Fibroblast of skin of left quadriceps (primary cell): Measurements from ENCODE around the gene ZFP3.
"Not testable (repeated sequence)": the region's sequence is repeated elsewhere in the genome, so short reads cannot be mapped to it uniquely, and the experiment has no call there.

ENCODE experiments used
- DNase-seq, 2 experiments: peaks; one replicate each; pipeline ENCODE4 v3.0.0-alpha.2; 2013; ENCODE audit warnings: low read depth in 2 of 2

ZFP3 gene

DNA sequence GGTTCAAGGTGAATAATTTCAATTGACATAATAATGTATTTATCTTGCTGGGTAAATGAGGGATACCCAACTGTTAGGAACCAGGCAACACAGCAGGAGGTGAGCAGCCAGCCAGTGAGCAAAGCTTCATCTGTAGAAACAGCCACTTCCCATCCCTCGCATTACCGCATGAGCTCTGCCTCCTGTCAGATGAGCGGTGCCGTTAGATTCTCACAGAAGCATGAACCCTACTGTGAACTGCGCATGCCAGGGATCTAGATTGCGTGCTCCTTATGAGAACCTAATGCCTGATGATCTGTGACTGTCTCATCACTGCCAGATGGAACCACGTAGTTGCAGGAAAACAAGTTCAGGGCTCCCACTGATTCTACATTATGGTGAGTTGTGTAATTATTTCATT, 46.6 kb downstream of the ZFP3 start:
- not testable (repeated sequence) for DNase-seq

DNA sequence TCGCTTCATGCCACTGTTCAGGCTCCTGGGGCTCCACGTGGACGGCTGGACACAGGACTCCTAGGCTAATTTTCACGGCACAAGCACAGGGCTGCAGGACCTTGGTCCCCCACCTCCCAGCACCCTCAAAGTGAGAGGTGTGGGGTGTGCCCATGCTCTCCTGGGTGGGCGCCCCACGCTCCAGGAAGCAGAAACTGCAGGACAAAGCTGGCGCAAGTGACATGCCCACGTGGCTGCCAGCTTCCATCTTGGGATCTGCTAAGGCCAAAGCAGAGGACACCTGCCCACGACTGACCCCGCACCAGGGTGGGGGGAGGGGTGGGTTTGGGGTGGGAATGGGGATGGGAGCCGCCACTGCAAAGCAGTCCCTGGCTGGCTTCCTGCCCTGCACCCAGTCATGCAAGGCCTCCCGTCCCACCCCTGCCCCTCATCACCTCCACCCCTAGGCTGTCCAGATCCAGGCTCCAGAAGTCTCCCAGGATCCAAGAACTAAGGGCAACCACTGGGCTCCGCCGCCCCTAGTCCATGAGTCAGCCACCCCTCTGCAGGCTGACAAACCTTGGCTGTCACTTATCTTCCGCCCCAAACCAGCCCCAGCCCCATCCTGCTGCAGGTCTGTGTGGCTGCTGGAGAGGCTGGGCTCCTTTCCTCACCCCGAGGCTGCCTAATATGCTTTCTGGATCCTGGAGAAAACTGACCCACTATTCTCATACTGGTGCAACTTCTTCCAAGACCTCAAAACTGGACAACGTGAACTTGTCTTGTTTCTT, 48.6 kb downstream of the ZFP3 start:
- DNase-seq: no peak

GRCh38 chr17:5127910-5128309, 49.6 kb downstream of the ZFP3 start:
- DNase-seq: no peak

DNA sequence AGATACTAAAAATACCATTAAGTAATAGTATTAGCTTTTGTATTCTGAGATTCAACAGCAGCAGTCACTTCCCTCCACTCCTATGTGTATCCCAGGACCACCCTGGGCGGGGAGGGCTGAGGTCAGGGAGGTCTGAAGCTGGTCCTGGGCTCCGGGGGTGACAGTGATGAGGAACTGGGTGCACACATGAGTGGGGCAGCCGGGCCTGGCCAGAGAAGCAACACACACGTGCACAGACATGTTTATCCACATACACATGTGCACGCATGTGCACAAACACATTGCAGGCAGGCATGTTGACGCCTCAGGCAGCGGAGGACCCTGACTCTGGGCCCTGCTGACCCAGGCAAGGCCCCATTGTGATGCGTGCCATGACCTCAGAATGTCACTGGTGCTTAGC, 50.1 kb downstream of the ZFP3 start:
- DNase-seq: not testable (repeated sequence)

- DNase-seq: no peak
These were observed 50.8 kb downstream of the ZFP3 start for GRCh38 chr17:5128905-5129535.

- not testable (repeated sequence) for DNase-seq
These were observed 51.5 kb downstream of the ZFP3 start for GRCh38 chr17:5129770-5130169.

GRCh38 chr17:5130261-5130660, 52.0 kb downstream of the ZFP3 start:
- not testable (repeated sequence) for DNase-seq

DNA sequence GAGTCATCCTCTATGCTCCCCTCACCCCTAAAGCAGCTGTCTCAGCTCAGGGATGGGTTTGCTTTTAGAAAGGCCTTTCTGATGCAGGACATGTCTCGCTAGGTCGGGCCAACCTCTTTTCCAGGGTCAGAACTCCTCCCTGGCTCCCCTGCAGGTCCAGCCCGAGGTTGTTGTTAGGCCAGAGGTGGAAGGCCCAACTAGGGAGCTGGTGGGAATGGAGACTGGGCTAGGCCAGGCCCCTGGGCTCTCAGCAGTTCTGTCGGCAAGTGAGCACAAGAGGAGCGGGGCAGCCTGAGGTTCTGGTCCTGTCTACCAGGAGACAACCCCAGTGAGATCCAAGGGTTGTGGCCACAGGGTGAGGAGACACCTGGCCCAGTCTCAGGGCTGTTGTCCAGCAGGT, 52.4 kb downstream of the ZFP3 start:
- not testable (repeated sequence) for DNase-seq

DNA sequence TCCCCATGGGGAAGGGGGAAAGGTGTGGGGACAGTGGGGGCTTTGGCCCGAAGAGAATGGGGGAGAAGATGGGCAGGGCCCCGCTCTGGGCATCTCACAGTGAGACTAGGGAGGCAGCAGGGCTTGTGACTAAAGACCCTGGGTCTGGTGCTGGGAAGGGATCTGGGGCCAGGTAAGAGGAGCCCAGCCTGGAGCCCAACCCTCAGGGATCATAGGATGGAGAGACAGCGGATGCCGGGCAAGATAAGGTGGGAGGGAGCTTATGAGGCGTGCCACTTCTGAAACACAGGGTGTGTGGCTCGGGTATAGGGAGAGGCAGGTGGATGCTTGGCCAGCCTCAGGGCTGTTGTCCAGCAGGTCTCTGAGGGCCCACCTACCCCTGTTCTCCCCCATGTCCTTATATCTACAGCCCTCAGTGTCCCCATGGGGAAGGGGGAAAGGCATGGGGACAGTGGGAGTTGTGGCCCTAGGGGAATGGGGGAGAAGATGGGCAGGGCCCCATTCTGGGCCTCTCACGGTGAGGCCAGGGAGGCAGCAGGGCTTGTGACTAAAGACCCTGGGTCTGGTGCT, 53.0 kb downstream of the ZFP3 start:
- no peak for DNase-seq

DNA sequence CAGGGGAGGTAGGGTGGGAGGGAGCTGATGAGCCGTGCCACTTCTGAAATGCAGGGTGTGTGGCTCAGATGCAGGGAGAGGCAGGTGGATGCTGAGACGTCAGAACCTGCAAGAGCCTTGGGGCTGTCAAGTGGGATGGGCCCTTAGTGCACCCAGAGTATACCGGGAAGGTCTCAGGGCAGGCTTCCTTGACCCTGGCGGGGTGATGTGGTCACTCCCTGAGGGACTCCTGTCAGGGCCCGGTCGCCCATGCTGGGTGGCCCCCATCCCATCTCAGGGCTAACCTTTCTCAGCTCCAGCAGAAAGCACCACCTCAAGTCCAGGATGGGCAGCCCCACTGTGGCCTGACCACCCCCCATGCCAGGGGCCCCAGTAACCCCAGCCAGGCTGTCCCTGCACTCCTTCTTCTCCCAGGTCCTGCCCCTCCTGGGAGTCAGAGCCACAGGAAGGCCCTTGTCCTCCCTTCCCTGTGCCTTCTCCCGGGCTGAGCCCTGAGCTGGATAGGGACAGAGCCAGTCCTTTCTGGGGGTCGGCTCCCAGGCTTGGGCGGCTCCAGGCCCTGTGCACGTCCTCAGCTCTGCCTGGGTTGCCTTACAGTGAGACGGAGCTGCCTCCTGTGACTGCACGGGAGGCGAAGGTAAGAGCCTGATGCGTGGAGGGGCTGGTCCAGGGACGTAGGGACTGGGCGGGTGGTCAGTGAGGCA, 53.7 kb downstream of the ZFP3 start:
- not testable (repeated sequence) for DNase-seq

DNA sequence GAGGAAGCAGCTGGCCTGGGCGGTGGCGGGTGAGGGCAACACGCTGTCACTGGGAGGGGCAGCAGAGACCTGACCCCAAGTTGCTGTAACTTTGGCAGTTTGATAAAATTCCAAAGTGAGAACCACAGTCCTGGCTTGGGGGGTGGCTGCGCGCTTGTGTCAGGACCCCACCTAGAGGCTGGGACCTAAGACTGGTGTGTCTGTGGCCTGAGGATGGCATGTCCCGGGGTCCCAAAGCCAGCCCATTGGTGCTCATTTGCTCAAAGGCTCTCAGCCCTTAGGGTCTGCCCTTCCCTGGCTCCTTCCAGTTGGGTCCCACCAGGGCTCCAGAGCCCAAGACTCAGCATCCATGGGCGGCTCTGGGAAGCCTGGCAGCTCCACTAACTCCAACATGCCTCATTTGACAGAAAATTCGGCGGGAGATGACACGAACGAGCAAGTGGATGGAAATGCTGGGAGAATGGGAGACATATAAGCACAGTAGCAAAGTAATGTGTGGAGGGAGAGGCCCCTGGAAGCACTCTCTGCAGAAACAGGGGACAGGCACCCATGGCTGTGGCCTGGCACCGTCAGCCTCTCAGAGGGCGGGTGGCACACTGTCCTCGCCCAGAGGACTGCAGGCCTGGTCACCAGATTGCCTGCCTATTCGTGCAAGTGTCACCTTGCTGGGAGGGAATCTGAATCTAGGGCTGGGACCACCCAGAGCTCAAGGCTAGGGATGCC, 54.4 kb downstream of the ZFP3 start:
- DNase-seq: not testable (repeated sequence)

GRCh38 chr17:5133311-5133710, 55.0 kb downstream of the ZFP3 start:
- DNase-seq: no peak

DNA sequence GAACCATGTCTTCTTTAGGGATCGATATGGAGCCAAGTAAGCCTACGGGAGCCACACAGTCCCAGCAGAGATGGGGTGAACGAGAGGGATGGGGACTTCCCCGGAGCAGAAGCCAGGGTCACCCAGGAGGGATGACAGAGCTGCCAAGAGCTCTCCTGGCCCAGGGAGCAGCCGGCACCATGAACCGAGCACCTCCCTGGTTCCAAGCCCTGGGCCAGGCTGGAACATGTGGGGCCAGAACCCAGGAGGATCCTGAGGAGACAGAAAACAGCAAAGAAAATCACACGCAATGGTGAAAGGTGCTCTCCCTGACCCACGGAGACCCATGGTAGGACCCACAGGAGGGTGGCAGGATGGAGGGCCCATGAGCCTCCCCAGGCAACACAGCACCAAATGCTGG, 55.7 kb downstream of the ZFP3 start:
- DNase-seq: not testable (repeated sequence)

DNA sequence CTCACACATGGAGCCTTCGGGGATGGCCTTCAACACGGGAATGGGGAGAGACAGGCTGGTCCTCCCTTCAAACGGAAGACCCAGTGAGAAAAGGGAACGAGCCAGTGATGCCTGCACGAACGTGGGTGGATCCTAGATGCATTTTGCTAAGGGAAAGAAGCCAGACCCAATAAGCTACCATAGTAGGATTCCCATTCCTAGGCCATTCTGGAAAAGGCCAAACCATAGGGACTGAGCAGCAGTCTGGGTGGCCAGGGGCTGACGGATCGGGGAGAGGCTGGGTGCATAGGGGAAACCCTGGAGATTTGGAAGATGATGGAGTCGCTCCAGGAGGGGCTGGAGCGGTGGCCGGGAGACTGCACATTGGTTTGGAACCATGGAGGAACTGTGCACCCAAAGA, 56.3 kb downstream of the ZFP3 start:
- DNase-seq: not testable (repeated sequence)

GRCh38 chr17:5135131-5135712, 57.0 kb downstream of the ZFP3 start:
- not testable (repeated sequence) for DNase-seq

GRCh38 chr17:5135726-5136579, 57.7 kb downstream of the ZFP3 start:
- no peak for DNase-seq

- DNase-seq: not testable (repeated sequence)
These were observed 58.5 kb downstream of the ZFP3 start for GRCh38 chr17:5136580-5137412.

- DNase-seq: not testable (repeated sequence)
These were observed 59.4 kb downstream of the ZFP3 start for GRCh38 chr17:5137511-5138197.

DNA sequence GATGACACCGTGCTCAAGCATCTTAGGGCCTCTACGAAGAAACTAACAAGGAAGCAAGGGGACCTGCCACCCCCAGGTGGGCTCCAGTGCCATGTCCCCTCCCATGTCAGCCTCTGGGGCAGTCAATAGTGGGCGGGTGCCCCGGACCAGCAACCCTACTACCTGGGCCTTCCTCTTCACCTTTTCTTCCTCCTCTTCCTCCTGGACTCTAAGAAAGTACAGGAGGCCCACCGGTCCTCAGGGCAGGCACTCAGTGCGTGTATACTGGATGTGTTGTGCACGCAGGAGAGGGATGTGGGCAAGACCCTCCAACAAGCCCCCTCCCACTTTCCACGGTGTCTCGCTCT, 59.9 kb downstream of the ZFP3 start:
- not testable (repeated sequence) for DNase-seq
